ENCODE results near the gene SDC4. TPM values are rescaled to one million over a fixed set of nuclear protein-coding genes. Genes with fewer than 3 reads are reported as not detected.

Gene SDC4
- polyA plus RNA-seq, 1 experiment, result 147 TPM

DNA sequence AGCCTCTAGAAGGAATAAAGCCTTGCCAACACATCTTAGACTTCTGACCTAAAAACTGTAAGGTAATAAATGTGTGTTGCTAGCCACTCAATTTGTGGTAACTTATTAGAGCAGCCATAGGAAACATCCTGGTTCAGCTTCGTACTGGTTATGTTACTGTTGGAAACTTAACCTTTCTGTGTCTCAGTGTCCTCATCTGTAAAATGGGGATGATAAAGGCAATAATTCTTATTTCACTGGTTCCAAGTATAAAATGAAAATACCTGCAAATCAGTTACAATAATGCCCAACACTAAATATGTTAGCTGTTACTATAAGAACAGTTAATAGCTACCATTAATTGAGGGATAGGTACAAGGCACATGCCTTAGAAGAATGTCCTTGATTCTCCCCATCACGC lies 55.9 kb downstream of the SDC4 start:
- Histone ChIP-seq H3K36me3 (ENCODE audit: control insufficient read depth, insufficient read depth, low read length) (no peaks in the 10 kb centered on the region), H3K4me3 (ENCODE audit: low read depth, low read length) (no peak overlapping the region), H3K27me3 (ENCODE audit: control insufficient read depth, insufficient read depth, low read length) (no peaks in the 10 kb centered on the region; the same call in 1 of the 2 replicates)
- TF ChIP-seq, protein P1, sequence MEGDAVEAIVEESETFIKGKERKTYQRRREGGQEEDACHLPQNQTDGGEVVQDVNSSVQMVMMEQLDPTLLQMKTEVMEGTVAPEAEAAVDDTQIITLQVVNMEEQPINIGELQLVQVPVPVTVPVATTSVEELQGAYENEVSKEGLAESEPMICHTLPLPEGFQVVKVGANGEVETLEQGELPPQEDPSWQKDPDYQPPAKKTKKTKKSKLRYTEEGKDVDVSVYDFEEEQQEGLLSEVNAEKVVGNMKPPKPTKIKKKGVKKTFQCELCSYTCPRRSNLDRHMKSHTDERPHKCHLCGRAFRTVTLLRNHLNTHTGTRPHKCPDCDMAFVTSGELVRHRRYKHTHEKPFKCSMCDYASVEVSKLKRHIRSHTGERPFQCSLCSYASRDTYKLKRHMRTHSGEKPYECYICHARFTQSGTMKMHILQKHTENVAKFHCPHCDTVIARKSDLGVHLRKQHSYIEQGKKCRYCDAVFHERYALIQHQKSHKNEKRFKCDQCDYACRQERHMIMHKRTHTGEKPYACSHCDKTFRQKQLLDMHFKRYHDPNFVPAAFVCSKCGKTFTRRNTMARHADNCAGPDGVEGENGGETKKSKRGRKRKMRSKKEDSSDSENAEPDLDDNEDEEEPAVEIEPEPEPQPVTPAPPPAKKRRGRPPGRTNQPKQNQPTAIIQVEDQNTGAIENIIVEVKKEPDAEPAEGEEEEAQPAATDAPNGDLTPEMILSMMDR (IDR thresholded peaks at IDR 0.05; ENCODE audit: insufficient read depth, low read depth, low read length), result no peak
- DNase-seq (ENCODE audit: low read depth), result no peak
- CTCF ChIA-PET, result interaction anchor here (1.2 to 8.9 kb wide), 20 partner anchors 9 to 545 kb away, joined by 3 to 78 read pairs (median 8); partner anchors contain the start of gene KCNS1
- POLR2A ChIA-PET, result no interaction called here

DNA sequence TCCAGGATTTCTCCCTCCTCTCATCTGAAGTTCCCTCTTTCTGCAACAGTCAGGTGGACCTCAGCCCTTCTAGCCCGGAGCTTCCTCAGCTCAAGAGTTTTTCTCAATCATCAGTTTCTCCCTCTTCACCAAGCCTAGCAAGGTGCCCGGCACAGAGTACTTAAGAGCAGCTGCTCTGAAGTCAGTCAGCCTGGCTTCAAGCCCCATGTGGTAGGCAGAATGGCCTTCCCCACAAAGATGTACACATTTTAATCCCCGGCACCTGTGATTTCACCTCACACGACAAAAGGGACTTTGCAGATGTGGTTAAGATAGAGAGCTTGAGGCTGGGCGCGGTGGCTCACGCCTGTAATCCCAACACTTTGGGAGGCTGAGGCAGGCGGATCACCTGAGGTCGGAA lies 56.7 kb downstream of the SDC4 start:
- DNase-seq (ENCODE audit: low read depth), result no peak
- TF ChIP-seq, protein P1 (IDR thresholded peaks at IDR 0.05; ENCODE audit: insufficient read depth, low read depth, low read length), result no peak
- Histone ChIP-seq H3K4me3 (ENCODE audit: low read depth, low read length) (no peak overlapping the region), H3K27me3 (ENCODE audit: control insufficient read depth, insufficient read depth, low read length) (no peaks in the 10 kb centered on the region; the same call in 1 of the 2 replicates), H3K36me3 (ENCODE audit: control insufficient read depth, insufficient read depth, low read length) (no peaks in the 10 kb centered on the region)
- POLR2A ChIA-PET, result no interaction called here
- CTCF ChIA-PET, result interaction anchor here (0.8 to 8.9 kb wide), 31 partner anchors 8 to 545 kb away, joined by 3 to 78 read pairs (median 5); partner anchors contain the start of genes KCNS1, MATN4 and PABPC1L

DNA sequence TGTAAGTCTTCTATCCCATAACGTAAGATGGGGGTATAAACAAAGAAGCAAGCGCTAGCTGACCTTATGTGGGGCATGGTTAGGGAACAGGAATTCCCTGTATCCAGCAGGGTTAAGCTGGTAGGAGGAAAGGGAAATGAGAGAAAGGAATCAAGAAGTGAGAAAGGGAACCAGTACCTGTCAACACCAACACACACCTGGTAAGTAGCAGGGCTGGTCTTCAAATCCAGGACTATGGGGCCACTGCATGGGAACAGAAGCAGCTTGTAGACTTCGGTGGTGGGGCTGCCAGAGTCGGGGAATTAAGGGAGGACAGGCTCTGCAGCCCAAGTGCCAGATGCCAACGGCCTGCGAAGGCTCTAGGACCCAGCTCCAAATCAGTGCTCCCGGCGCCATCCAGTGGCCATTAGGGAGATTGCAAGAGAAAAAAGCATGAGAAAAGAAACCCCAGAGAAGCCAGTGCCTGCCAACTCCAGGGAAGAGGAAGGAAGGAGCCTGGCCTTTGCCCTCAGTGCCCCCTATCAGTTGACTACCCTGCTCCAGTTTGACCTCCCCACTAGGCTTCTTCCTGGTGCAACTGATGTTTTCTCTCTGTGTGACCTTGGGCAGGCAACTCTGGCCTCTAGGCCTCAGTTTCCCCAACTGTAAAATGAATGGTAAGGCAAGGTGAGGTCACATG lies 57.4 kb downstream of the SDC4 start:
- no peaks in the 10 kb centered on the region for H3K36me3 ChIP-seq (ENCODE audit: control insufficient read depth, insufficient read depth, low read length)
- DNase-seq (ENCODE audit: low read depth), result no peak
- POLR2A ChIA-PET, result no interaction called here
- H3K4me3 ChIP-seq (ENCODE audit: low read depth, low read length), result no peak overlapping the region
- CTCF ChIA-PET, result interaction anchor here (0.6 to 8.9 kb wide), 41 partner anchors 8 to 544 kb away, joined by 3 to 78 read pairs (median 4); partner anchors contain the start of genes KCNS1, MATN4 and PABPC1L
- H3K27me3 ChIP-seq (ENCODE audit: control insufficient read depth, insufficient read depth, low read length), result no peaks in the 10 kb centered on the region; the same call in 1 of the 2 replicates
- TF ChIP-seq, protein P1 (IDR thresholded peaks at IDR 0.05; ENCODE audit: insufficient read depth, low read depth, low read length), result peak; percentile 88

DNA sequence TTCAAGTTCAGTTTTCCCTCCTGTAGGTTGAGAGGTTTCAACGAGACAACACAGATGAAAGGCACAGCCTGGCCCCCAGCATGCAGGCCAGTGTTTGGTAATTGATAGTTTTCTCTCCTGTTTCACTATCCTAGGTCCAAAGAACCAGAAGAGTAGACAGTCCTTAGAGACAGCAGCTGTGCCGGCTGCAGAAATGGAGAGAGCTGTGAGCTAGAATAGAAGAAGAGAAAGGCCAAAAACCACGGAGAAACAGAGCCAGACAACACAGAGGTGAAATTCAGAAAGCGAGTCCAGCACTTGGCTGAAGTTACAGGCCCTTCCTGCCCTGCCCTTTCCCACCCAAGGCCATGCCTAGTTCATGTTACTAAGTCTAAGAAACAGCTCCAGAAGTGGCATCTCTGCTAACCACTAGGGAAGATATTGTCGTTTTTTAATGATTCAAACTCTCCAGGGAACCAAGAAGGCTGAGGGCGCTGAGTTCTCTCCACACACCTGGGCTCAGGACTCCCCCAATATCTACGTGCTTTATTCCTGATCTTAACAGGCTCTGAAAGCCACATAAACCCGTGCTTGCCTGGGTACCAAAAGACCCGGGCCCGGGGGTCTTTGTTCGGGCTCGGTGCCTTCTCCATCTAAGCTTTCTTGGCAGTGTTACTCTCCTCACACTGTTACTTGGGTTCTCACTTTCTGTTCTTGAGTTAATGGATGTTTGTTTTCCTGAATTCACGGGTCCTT lies 58.1 kb downstream of the SDC4 start:
- ChIA-PET CTCF (interaction anchor here (0.6 to 6.5 kb wide), 38 partner anchors 7 to 542 kb away, joined by 3 to 78 read pairs (median 4); partner anchors contain the start of genes KCNS1, MATN4 and PABPC1L), POLR2A (interaction anchor here (0.6 kb wide), 1 partner anchor 487 kb away, joined by 6 read pairs; no protein-coding TSS in a partner anchor)
- no peak for DNase-seq (ENCODE audit: low read depth)
- H3K27me3 ChIP-seq (ENCODE audit: control insufficient read depth, insufficient read depth, low read length), result no peaks in the 10 kb centered on the region; the same call in 1 of the 2 replicates
- H3K36me3 ChIP-seq (ENCODE audit: control insufficient read depth, insufficient read depth, low read length), result no peaks in the 10 kb centered on the region
- no peak overlapping the region for H3K4me3 ChIP-seq (ENCODE audit: low read depth, low read length)
- TF ChIP-seq, protein P1 (IDR thresholded peaks at IDR 0.05; ENCODE audit: insufficient read depth, low read depth, low read length), result no peak

DNA sequence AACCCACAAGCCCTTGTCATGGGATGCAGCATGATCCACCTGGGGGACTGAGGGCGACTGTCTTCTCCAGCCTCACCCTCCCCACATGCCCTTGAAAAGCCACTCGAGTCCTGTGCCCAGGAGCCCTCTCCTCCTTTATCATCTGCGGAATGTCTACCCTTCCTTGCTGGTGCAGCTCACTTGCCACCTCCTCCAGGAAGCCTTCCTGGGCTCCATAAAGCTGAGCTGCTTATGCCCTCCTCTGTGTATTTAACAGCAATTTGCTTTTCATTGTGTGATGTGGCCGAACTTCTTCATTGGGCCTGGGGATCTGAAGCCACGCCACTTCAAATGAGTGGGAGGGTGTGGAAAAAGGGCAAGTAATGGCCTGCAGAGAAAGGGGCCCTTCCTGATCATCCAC lies 59.4 kb downstream of the SDC4 start:
- no peaks in the 10 kb centered on the region for H3K36me3 ChIP-seq (ENCODE audit: control insufficient read depth, insufficient read depth, low read length)
- DNase-seq (ENCODE audit: low read depth), result no peak
- no peaks in the 10 kb centered on the region; the same call in 1 of the 2 replicates for H3K27me3 ChIP-seq (ENCODE audit: control insufficient read depth, insufficient read depth, low read length)
- ChIA-PET POLR2A (no interaction called here), CTCF (interaction anchor here (1.3 to 1.7 kb wide), 2 partner anchors 276 to 541 kb away, joined by 3 to 4 read pairs; no protein-coding TSS in a partner anchor)
- no peak overlapping the region for H3K4me3 ChIP-seq (ENCODE audit: low read depth, low read length)
- TF ChIP-seq, protein P1 (IDR thresholded peaks at IDR 0.05; ENCODE audit: insufficient read depth, low read depth, low read length), result no peak
